VCaP (cell line): ENCODE results near the gene ARMC9.

Experiments used
- H3K27ac ChIP-seq: fragments of 450-650 bp; 2 replicates; pipeline ENCODE4 v1.5.1; 2017
- CTCF ChIP-seq: fragments of 450-650 bp; conservative IDR thresholded peaks from 2 replicates; pipeline ENCODE4 v1.5.1; 2017; ENCODE audit warnings: mild to moderate bottlenecking, moderate library complexity

The ARMC9 gene

GRCh38 chr2:231198291-231199173 lies at the start of gene ARMC9:
ARMC9 (plus strand) TSS chr2:231198631; CDS start chr2:231206239, 7,608 bp downstream.
- TF ChIP-seq CTCF = no peak
- H3K27ac ChIP-seq = peak within 1 kb of the TSS; percentile 67

- H3K27ac ChIP-seq = no peak overlapping the region
- TF ChIP-seq CTCF = no peak
Measured at GRCh38 chr2:231152800-231153557, 45.5 kb upstream of the ARMC9 start.

GRCh38 chr2:231159306-231159705 lies 39.1 kb upstream of the ARMC9 start:
- H3K27ac ChIP-seq = no peak overlapping the region
- TF ChIP-seq CTCF = no peak

GRCh38 chr2:231160701-231161100 lies 37.7 kb upstream of the ARMC9 start:
- no peak overlapping the region for H3K27ac ChIP-seq
- no peak for TF ChIP-seq CTCF

GRCh38 chr2:231161252-231161839 lies 37.1 kb upstream of the ARMC9 start:
- no peak for TF ChIP-seq CTCF
- H3K27ac ChIP-seq = no peak overlapping the region

GRCh38 chr2:231161877-231162329 lies 36.5 kb upstream of the ARMC9 start:
- TF ChIP-seq CTCF = no peak
- no peak overlapping the region for H3K27ac ChIP-seq

- no peak for TF ChIP-seq CTCF
- no peak overlapping the region for H3K27ac ChIP-seq
Measured at GRCh38 chr2:231163011-231163410, 35.4 kb upstream of the ARMC9 start.
